GM21447 (cell line): Measurements from ENCODE around the gene MED4.
A peak's percentile ranks its signal among the peaks of the same experiment; 100 is the strongest.

Experiments
- ATAC-seq: cut with Tn5 transposase; IDR thresholded peaks from one replicate; pipeline ENCODE4 v1.9.1; 2021; ENCODE audit not compliant: unreplicated experiment

The MED4 gene

GRCh38 chr13:48094781-48095502, at the start of gene MED4:
Gene MED4, minus strand, starts transcription at chr13:48095104. Its CDS starts 26 bp downstream, at chr13:48095078.
- peak; percentile 95 for ATAC-seq

GRCh38 chr13:48144413-48145035, 49.6 kb upstream of the MED4 start:
- ATAC-seq = no peak

GRCh38 chr13:48142436-48142835, 47.5 kb upstream of the MED4 start:
- peak; percentile 91 for ATAC-seq

- ATAC-seq = no peak
Measured at GRCh38 chr13:48138270-48138669, 43.4 kb upstream of the MED4 start.

- no peak for ATAC-seq
Measured at GRCh38 chr13:48132961-48133360, 38.1 kb upstream of the MED4 start.

GRCh38 chr13:48131533-48131932, 36.6 kb upstream of the MED4 start:
- ATAC-seq = no peak

GRCh38 chr13:48126944-48127830, 32.3 kb upstream of the MED4 start:
- ATAC-seq = peak; percentile 79

- ATAC-seq = no peak
Measured at GRCh38 chr13:48125794-48126228, 30.9 kb upstream of the MED4 start.

- ATAC-seq = no peak
Measured at GRCh38 chr13:48123812-48124211, 28.9 kb upstream of the MED4 start.

- no peak for ATAC-seq
Measured at GRCh38 chr13:48121733-48122132, 26.8 kb upstream of the MED4 start.

GRCh38 chr13:48120241-48120640, 25.3 kb upstream of the MED4 start:
- ATAC-seq = no peak

- no peak for ATAC-seq
Measured at GRCh38 chr13:48118030-48118429, 23.1 kb upstream of the MED4 start.

- no peak for ATAC-seq
Measured at GRCh38 chr13:48116808-48117207, 21.9 kb upstream of the MED4 start.

- ATAC-seq = no peak
Measured at GRCh38 chr13:48113756-48114130, 18.8 kb upstream of the MED4 start.

- no peak for ATAC-seq
Measured at GRCh38 chr13:48112896-48113755, 18.2 kb upstream of the MED4 start.

GRCh38 chr13:48110931-48111721, 16.2 kb upstream of the MED4 start:
- ATAC-seq = no peak

GRCh38 chr13:48110132-48110868, 15.4 kb upstream of the MED4 start:
- no peak for ATAC-seq

- no peak for ATAC-seq
Measured at GRCh38 chr13:48108106-48108505, 13.2 kb upstream of the MED4 start.

GRCh38 chr13:48097793-48098192, 2.9 kb upstream of the MED4 start:
- ATAC-seq = no peak
